Effector CD4-positive, alpha-beta T cell (primary cell): ENCODE data around the gene ZNRF3.
"Not testable (repeated sequence)": the region's sequence is repeated elsewhere in the genome, so short reads cannot be mapped to it uniquely, and the experiment has no call there.

Experiments
- DNase-seq: peaks from one replicate; pipeline ENCODE4 v3.0.0-alpha.2; 2020

ZNRF3 gene

GRCh38 chr22:29012952-29013351 lies 129.6 kb downstream of the ZNRF3 start:
- no peak for DNase-seq

- no peak for DNase-seq
Observed at GRCh38 chr22:29014293-29014692, 130.9 kb downstream of the ZNRF3 start.

GRCh38 chr22:29014773-29015172 lies 131.4 kb downstream of the ZNRF3 start:
- DNase-seq: no peak

GRCh38 chr22:29016067-29016938 lies 132.9 kb downstream of the ZNRF3 start:
- no peak for DNase-seq

GRCh38 chr22:29018293-29019189 lies 135.2 kb downstream of the ZNRF3 start:
- DNase-seq: no peak

GRCh38 chr22:29022101-29022817 lies 138.9 kb downstream of the ZNRF3 start:
- no peak for DNase-seq

GRCh38 chr22:29023172-29023796 lies 139.9 kb downstream of the ZNRF3 start:
- DNase-seq: no peak

GRCh38 chr22:29026579-29026978 lies 143.2 kb downstream of the ZNRF3 start:
- no peak for DNase-seq

GRCh38 chr22:29028468-29028867 lies 145.1 kb downstream of the ZNRF3 start:
- no peak for DNase-seq

GRCh38 chr22:29029202-29030000 lies 146.0 kb downstream of the ZNRF3 start:
- no peak for DNase-seq

- DNase-seq: no peak
Observed at GRCh38 chr22:29030016-29030617, 146.7 kb downstream of the ZNRF3 start.

GRCh38 chr22:29030618-29031226 lies 147.3 kb downstream of the ZNRF3 start:
- DNase-seq: no peak

GRCh38 chr22:29031227-29032011 lies 148.0 kb downstream of the ZNRF3 start:
- DNase-seq: no peak

- DNase-seq: no peak
Observed at GRCh38 chr22:29032014-29032475, 148.7 kb downstream of the ZNRF3 start.

GRCh38 chr22:29032584-29032983 lies 149.2 kb downstream of the ZNRF3 start:
- no peak for DNase-seq

GRCh38 chr22:29037340-29037932 lies 154.1 kb downstream of the ZNRF3 start:
- DNase-seq: no peak

- no peak for DNase-seq
Observed at GRCh38 chr22:29039148-29039547, 155.8 kb downstream of the ZNRF3 start.

- DNase-seq: not testable (repeated sequence)
Observed at GRCh38 chr22:29039684-29040083, 156.3 kb downstream of the ZNRF3 start.
